CD4-positive, alpha-beta T cell treated with Interleukin-12 subunit alpha and Interleukin-12 subunit beta, for 1 hour (primary cell): ENCODE results near the gene CPNE2.
"Not testable (repeated sequence)": the region's sequence is repeated elsewhere in the genome, so short reads cannot be mapped to it uniquely, and the experiment has no call there.

Experiments used
- DNase-seq: peaks from one replicate; pipeline ENCODE4 v3.0.0-alpha.2; 2020

The CPNE2 gene

DNA sequence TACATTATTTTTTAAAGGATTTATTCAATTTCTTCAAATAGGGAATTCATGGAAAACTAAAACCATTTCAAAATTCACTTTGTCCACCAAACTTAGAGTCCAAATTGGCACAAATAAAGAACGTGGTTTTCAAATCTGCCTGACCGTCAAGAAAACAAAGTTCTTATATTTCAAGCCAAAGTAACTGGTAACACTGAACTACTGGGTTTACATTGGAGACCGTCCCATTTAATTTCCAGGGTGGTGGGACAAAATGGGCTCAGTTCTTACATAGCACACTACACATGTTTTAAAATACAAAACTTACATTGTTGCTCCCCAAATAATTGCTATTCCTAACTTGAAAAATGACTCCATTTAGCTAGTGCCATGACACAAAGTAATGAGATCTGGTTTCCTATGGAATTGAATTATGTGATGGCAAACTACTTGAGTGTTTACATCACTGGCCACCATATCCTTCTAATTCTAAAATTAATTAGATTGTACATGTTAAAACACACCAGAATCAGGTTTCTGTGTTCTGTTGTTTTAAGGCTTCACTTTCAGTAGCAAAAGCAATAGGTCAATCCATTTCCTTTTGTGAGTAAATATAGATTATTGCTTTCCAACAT, 86.9 kb downstream of the CPNE2 start:
- DNase-seq, result no peak

DNA sequence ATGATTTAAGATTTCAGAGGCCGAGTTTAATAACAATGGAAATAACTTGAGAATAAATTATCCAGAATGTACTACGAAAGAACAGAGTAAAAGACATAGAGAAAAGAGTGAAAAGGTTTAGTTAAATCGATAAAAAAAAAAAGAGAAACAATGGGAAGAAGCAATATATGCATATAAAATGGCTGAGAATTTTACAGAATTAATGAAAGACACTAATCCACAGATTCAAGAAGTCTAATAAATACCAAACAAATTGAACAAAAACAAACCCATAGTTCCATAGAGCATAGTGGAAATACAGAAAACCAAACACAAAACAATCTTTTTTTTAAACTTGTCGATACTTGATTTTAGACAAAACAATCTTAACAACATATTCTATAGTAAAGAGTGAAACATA, 91.7 kb downstream of the CPNE2 start:
- DNase-seq, result no peak

DNA sequence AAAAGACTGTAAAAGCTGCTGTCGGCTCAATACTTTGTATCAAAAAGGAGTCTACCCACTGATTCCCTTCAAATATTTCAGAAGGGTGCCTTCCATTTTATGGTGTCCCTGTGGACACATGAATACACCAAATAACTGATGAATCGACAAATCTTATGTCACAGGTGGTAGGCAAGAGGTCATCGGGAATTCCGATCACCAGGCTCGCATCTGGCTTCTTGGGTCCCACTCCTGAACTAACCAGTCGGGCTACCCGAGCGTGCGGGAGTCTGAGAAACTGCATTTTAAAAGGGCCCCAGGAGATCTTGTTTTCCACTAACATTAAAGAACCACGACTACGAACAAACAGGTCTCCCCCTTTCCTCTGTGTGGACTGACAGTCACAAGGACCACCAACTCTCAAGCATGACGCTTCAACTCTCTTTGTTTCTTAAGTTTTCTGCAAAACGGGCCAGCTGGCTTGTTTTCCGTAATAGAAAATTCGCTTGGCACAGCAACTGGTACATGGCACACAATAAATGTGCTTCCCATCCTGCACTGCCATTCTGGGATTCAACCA, 92.6 kb downstream of the CPNE2 start:
- no peak for DNase-seq

DNA sequence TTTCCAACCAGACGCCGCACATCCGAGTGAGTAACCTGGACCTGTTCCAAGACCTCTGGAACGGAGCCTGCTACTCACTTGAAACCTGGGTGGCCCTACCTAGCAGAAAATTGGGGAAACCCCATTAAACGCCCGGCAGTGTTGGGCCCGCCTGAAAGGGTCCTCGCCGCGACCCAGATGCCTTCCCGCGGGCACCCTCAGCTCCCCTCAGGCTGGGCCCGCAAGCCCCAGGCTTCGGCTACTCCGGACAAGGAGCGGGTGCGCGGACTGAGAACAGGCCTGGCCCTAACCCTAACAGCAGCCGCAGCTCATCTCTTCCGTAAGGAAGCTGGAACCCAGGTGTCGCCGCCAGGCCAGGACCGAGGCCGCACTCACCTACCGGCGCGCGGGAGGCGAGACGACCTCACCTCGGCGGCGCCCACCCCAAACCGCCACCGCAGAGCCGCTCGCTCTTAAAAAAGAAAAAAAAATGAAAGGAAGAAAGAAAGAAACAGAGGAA, 93.1 kb downstream of the CPNE2 start:
- DNase-seq, result peak; percentile 51

DNA sequence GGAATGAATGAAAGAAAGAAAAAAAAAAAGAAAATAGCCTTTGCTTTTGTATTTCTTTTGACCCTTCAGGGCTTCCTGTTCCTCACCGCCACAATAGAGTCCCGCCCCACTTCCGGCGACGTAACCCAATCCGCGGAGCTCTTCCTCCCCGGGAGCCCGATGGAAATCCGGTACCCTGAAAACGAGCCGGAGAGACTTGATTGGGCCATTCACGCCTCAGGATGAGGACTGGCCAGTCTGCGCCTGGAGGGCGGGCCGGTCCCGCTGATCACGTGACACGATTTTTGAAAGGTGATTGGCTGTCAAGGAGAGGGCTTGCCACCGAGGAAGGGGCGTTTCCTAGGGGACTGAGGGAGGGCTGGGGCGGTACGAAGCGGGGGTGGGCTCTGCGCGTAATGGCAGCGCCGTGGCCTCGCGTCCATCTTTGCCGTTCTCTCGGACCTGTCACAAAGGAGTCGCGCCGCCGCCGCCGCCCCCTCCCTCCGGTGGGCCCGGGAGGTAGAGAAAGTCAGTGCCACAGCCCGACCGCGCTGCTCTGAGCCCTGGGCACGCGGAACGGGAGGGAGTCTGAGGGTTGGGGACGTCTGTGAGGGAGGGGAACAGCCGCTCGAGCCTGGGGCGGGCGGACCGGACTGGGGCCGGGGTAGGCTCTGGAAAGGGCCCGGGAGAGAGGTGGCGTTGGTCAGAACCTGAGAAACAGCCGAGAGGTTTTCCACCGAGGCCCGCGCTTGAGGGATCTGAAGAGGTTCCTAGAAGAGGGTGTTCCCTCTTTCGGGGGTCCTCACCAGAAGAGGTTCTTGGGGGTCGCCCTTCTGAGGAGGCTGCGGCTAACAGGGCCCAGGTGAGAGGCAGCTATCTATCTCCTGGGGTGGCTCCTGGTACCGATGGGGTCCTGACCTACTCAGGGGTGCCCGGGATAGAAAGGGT, 93.8 kb downstream of the CPNE2 start, which contains the start of the genes PSME3IP1 and RSPRY1:
PSME3IP1 (minus strand) TSS at position 95 of the 927 bp plus-strand sequence. CDS start 12,185 bp downstream, outside the sequence.
RSPRY1 (plus strand) TSS at position 385 of the 927 bp plus-strand sequence. CDS start 18,330 bp downstream, outside the sequence.
- peak; percentile 100 for DNase-seq

DNA sequence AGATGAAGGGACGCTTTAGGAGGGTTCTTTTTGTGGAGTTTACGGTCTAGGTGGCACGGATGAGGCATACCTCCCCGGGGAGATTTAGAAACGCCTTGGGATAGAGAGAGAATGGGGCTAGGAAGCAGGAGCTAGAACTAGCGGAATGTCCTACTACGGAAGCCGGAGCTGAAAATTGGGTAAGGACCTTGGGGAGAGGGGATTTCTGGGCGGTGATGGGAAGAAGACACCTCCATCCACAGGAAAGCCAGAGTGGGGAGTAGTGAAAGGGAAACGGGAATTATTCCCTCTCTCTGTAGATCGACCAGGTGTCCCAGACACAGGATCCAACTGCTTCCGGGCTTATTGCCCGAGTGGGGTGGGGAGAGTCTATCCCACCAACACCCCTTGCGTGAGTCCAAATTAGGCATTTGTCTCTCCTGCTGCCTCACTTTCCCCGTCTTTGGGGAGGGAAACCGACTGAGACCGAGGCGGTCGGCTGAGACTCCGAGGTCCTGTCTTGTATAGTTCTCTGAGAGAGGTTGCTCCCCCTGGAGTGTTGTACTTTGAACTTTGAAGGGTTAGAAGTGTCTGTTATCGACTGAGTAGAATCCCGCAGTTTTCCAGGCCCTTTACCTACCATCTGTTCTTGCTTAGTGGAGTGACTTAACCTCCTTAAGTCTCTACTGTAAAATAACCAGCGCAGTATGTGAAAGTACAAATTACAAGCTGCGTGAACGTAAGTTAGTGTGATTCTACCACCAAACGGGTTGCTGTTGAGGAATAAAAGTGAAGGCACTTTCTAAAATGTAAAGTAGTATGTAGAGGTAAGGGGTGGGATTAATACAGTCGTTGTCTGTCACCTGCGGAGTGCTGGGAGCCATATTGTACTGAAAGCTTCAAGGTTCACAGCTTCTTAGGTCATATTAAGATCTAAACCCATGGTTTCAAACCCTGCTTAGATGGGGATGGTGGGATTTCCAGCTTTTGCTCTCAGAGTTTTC, 94.8 kb downstream of the CPNE2 start:
- peak; percentile 35 for DNase-seq

DNA sequence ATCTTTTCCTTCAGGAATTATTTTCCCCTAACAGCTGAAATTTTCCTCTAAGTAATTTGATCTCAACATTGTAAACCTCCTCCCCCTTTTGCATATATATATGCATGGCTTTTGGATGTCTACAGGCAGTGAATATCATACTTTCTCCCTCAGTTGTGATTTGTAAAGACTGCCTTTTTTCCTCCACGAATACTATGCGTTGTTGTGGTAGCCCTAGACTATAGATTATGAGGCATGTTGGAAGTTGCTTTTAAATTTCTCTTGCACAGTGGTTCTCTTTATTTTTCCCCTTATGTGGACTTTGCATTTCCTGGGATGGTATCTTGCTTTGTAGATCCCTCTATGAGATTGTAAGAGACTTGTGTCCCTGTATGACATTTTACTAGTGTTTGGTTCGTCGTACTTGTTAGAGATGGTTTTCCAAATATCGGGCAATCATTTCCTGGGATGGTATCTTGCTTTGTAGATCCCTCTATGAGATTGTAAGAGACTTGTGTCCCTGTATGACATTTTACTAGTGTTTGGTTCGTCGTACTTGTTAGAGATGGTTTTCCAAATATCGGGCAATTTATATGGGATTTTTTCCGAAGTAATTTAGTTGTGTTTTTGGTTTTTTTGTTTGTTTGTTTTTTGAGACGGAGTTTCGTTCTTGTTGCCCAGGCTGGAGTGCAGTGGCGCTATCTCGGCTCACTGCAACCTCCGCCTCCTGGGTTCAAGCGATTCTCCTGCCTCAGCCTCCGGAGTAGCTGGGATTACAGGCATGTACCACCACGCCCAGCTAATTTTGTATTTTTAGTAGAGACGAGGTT, 95.7 kb downstream of the CPNE2 start:
- DNase-seq, result not testable (repeated sequence)

DNA sequence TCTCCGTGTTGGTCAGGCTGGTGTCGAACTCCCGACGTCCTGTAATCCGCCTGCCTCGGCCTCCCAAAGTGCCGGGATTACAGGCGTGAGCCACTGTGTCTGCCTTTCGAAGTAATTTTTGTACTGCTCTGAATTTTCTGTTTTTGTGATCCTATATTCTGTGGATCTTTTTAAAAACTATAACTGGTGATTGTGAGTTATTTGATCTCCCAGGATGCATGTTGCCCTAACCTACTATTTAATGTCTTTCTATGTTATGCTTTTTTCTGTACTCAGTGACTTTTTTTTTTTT, 96.3 kb downstream of the CPNE2 start:
- no peak for DNase-seq

DNA sequence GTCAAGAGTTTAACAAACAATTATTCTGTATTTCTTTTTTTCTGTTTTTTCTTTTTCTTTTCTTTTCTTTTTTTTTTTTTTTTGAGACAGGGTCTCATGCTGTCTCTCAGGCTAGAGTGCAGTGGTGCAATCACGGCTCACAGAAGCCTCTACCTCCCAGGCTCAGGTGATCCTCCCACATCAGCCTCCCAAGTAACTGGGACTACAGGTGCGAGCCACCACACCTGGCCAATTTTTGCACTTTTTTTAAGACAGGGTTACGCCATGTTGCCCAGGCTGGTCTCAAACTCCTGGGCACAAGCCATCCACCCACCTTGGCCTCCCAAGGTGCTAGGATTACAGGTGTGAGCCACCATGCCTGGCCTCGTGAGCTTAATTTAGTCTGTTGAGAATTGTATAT, 97.1 kb downstream of the CPNE2 start:
- not testable (repeated sequence) for DNase-seq

DNA sequence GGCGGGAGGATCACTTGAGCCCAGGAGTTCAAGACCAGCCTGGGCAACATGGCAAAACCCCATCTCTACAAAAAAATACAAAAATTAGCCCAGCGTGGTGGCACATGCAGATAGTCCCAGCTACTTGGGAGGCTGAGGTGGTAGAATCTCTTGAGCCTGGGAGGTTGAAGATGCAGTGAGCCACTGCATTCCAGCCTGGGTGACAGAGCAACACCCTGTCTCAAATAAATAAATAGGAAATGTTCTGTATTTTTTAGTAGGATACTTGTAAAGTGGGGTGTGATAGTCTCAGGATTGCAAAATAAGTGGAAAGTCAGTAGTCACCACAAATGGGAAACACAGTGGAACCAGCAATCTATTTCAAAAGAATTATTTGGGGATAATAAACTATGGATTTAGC, 97.8 kb downstream of the CPNE2 start:
- no peak for DNase-seq

DNA sequence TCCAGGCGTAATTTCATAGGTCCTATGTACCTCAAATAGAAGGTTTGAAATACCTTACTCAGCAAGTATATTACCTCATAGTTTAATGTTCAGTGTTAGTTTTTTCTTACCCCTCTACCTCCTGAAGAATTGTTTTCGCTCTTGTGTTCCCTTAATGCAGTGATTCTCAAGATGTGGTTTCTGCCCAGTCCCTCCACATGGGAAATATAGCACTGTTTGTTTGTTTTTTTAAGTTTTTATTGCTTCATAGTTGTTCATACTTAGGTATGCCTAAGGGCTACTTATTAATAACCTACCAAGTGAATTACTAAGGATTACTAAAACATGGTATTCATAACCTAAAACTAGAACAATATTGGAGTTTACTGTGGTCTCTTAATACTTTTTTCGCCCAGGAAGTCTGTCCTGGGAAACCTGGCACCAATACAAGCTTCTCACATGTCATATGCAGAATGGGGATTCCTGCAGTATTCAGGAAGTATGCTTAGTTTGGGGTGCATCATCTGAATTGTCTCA, 98.7 kb downstream of the CPNE2 start:
- no peak for DNase-seq

DNA sequence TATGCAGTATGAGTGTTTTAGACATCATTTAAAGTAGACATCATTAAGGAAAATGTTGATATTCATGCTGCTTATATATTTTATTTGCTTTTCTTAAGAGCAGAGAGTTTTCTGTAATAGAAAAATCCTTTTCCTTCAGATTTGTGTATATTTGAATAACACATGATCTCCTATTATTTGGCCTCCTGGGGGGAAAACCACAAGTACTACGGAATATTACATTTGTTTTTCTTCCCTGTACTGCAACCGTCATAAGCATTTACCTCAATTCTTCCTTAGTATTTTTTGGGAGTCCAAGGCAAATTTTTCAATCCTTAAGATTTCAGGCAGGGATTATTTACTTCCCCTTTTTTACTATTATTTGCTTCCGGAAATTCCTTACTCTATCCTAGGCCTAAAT, 99.8 kb downstream of the CPNE2 start:
- DNase-seq, result no peak

DNA sequence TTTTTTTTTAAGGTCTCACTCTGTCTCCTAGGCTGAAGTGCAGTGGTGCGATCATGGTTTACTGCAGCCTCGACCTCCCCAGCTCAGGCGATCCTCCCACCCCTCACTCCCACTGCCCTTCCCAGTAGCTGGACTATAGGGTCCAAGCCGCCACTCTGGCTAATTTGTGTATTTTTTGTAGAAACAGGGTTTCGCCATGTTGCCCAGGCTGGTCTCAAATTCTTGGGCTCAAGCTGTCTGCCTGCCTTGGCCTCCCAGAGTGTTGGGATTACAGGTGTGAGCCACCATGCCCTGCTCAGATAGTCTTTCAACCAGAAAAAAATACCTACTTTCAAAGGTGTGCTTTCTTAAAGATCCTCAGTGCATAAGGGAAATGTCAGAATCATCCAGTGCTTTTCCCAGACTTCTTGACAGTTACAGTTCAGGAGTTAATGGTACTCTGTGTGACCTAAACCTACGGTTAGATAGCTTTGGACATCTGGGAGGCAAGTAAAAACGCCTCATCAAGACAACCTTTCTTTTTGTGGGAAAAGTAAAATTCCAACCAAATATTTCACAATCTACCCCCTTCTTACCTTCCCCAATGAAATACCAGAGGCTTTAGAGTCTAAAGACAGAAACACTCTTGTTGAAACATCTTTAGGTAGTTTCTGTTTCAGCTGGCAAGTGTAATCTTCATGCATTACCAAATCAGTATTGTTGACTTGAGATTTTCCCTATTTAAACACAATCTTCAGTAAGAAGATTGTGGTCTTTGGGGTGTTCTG, 100.5 kb downstream of the CPNE2 start:
- DNase-seq, result no peak

DNA sequence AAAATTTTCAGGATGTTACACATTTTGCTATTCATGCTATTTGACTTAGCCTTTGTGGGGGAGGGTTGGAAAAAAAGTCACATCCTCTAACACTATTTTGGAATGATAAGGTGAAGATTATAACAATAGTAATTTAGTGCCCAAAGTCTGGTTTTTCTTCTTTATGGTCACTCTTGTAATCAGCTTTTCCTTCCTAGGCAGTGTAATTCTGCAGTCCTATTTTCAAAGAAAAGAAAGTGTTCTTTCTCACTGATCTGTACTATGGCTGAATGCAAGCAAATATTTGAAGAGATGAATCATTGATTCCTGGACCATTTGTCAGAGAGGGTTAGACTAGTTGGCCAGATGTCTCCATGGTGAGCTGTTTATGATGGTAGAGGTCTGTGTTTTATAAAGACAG, 102.1 kb downstream of the CPNE2 start:
- no peak for DNase-seq

DNA sequence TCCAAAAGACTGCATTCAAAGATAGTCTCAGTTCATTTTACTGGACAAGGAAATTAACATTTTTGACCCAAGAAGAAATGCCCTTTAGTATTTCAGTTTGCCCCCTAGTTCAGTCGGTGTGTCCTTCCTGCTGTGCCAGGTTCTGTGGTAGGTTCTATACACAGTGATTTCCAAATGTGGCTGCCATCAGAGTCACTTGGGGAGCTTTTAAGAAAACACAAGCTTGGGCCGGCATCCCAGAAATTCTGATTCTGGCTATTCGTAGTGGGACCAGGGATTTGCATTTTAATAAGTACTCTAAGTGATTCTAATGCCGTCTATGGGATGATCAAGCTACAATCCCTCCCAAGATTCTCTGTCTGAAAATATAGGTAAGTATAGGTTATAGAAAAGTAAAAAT, 103.9 kb downstream of the CPNE2 start:
- DNase-seq, result no peak

DNA sequence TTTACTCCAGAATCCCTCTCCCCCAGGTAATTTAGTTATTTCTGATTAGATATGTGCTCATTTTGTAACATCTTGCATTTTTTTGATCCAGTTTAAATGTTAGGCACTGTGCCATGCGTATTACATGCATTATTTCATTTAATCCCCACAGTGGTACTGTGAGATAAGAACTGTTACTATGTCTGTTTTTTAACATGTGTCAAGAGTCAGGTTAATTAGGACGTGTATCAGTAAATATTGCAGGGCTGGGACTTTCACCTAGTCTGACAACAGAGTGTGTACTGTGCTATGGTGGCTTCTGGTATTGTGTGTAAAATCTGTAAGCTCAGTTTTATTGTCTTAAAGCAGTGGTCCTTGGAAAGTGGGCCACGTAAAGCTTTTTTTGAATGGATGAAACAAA, 104.4 kb downstream of the CPNE2 start:
- no peak for DNase-seq
